Activated CD8-positive, alpha-beta memory T cell treated with anti-CD3 and anti-CD28 coated beads for 48 hours (primary cell): Measurements from ENCODE around the gene SAMD11.

Source experiments
- DNase-seq, 3 experiments: peaks; one replicate each; pipeline ENCODE4 v3.0.0-alpha.2; 2020; ENCODE audit warnings: low read depth in 2 of 3, low spot score in 2 of 3

Gene SAMD11

GRCh38 chr1:962381-963300 lies 38.9 kb downstream of the SAMD11 start:
- DNase-seq: no peak

GRCh38 chr1:963301-963651 lies 39.6 kb downstream of the SAMD11 start:
- no peak for DNase-seq

- DNase-seq: no peak
Observed at GRCh38 chr1:963746-964525, 40.2 kb downstream of the SAMD11 start.

- DNase-seq: no peak
Observed at GRCh38 chr1:964691-965525, 41.2 kb downstream of the SAMD11 start.

- DNase-seq: no peak
Observed at GRCh38 chr1:965526-966134, 41.9 kb downstream of the SAMD11 start.

- DNase-seq: peak in 1 of 3 experiments; percentile 35
Observed at GRCh38 chr1:966135-966703, 42.5 kb downstream of the SAMD11 start, which contains the start of gene PLEKHN1. PLEKHN1 (plus strand) TSS chr1:966482; CDS start chr1:966532, 50 bp downstream.

GRCh38 chr1:966704-967300 lies 43.1 kb downstream of the SAMD11 start:
- DNase-seq: peak; percentile 60 to 67 (median 66)

GRCh38 chr1:967466-968343 lies 44.0 kb downstream of the SAMD11 start:
- no peak for DNase-seq

GRCh38 chr1:969260-969855 lies 45.6 kb downstream of the SAMD11 start:
- no peak for DNase-seq

- no peak for DNase-seq
Observed at GRCh38 chr1:970242-970972, 46.7 kb downstream of the SAMD11 start.

GRCh38 chr1:970973-971730 lies 47.4 kb downstream of the SAMD11 start:
- DNase-seq: no peak

GRCh38 chr1:971751-972506 lies 48.2 kb downstream of the SAMD11 start:
- DNase-seq: no peak

GRCh38 chr1:972726-973458 lies 49.2 kb downstream of the SAMD11 start:
- no peak for DNase-seq

GRCh38 chr1:973459-974292 lies 50.0 kb downstream of the SAMD11 start:
- DNase-seq: no peak

- no peak for DNase-seq
Observed at GRCh38 chr1:974293-974640, 50.5 kb downstream of the SAMD11 start.
